Measurements from ENCODE around the gene TUBB. TPM values are rescaled to one million over a fixed set of nuclear protein-coding genes. Genes with fewer than 3 reads are reported as not detected.
A peak's percentile ranks its signal among the peaks of the same experiment; 100 is the strongest.

The TUBB gene
- total RNA-seq, 1 donor from 2014 or later: 537 TPM

DNA sequence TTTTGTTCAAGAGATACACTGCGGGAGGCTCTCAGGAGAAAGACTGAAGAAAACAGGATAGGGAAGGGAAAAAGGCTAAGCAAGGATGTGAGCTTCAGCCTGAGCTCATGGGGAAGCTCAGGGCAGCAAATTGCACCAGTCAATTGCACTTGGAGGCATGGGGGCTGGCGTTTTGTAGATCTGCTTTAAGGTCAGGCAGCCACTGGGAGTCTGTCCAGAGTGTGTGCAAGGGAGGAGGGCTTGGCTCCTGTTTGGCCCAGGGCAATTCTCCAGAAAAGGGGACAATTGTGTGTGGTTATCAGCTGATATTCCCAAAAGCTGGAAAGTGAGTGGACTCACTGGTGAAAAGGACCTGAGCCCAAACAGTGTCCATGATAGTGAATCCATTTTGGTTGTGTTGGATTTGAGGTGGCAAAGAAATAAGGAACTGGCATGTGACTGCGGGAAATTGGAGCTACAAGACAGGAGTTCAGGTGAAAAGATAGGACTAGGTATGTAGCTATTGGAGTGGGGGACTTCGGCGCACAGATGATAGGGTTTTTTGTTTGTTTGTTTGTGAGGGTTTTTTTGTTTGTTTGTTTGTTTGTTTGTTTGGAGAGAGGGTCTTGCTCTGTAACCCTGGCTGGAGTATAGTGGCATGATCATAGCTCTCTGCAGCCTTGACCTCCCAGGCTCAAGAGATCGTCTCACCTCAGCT lies 46.5 kb downstream of the TUBB start:
- Histone ChIP-seq H3K36me3 (no peaks in the 10 kb centered on the region), H3K27ac (no peak overlapping the region)

DNA sequence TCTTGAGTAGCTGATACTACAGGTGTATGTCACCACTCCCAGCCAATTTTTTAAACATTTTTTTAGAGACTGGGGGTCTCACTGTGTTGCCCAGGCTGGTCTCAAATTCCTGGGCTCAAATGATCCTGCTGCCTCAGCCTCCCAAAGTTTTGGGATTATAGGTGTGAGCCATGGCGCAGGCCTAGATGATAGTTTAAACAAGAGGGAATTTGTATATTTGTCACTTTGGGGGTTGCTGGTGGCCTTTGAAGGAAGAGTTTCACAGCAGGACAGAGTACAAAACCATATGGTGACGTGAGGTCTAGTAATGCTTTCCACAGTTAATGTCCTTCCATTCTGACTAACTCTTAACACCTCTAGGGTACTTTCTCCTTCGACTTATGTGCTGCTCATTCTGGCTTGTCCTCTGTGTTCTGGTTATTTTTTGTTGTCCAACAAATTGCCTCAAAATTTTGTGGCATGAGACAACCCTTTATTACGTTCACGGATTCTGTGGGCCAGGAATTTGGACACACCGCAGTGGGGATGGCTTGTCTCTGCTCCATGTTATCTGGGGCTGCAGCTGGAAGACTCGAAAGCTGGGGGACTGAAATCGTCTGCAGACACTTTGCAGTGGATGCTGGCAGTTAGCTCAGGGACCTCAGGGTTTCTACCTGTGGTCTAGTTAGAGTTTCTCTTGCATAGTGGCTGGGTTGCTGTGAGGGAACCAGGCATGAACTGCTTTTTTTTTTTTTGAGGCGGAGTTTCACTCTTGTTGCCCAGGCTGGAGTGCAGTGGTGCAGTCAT lies 47.2 kb downstream of the TUBB start:
- Histone ChIP-seq H3K9me3 (no peaks in the 10 kb centered on the region), H3K4me3 (no peak overlapping the region), H3K27ac (no peak overlapping the region), H3K4me1 (peaks cover 7 to 13% of the 10 kb centered on the region in 2 donors), H3K27me3 (no peaks in the 10 kb centered on the region), H3K36me3 (no peaks in the 10 kb centered on the region)
- intact Hi-C loops (cut with DNase I): no loop called here
- TF ChIP-seq, protein P1, sequence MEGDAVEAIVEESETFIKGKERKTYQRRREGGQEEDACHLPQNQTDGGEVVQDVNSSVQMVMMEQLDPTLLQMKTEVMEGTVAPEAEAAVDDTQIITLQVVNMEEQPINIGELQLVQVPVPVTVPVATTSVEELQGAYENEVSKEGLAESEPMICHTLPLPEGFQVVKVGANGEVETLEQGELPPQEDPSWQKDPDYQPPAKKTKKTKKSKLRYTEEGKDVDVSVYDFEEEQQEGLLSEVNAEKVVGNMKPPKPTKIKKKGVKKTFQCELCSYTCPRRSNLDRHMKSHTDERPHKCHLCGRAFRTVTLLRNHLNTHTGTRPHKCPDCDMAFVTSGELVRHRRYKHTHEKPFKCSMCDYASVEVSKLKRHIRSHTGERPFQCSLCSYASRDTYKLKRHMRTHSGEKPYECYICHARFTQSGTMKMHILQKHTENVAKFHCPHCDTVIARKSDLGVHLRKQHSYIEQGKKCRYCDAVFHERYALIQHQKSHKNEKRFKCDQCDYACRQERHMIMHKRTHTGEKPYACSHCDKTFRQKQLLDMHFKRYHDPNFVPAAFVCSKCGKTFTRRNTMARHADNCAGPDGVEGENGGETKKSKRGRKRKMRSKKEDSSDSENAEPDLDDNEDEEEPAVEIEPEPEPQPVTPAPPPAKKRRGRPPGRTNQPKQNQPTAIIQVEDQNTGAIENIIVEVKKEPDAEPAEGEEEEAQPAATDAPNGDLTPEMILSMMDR (IDR thresholded peaks at IDR 0.05): no peak
- no peak for DNase-seq (ENCODE audit: low spot score in 2 of 2)

More for the DNA sequence above, 46.5 kb downstream of the TUBB start:
- Histone ChIP-seq H3K9me3 (no peaks in the 10 kb centered on the region), H3K4me3 (no peak overlapping the region), H3K27me3 (no peaks in the 10 kb centered on the region), H3K4me1 (peaks cover 7 to 13% of the 10 kb centered on the region in 2 donors)
- DNase-seq (ENCODE audit: low spot score in 2 of 2): no peak
- intact Hi-C loops (cut with DNase I): no loop called here
- TF ChIP-seq, protein P1 (IDR thresholded peaks at IDR 0.05): no peak

- no peaks in the 10 kb centered on the region for H3K9me3 ChIP-seq
- no peaks in the 10 kb centered on the region for H3K36me3 ChIP-seq
- no peak overlapping the region for H3K27ac ChIP-seq
- no peak for DNase-seq (ENCODE audit: low spot score in 2 of 2)
- H3K4me1 ChIP-seq: peaks cover 7 to 13% of the 10 kb centered on the region in 2 donors
- intact Hi-C loops (cut with DNase I): no loop called here
- no peaks in the 10 kb centered on the region for H3K27me3 ChIP-seq
- H3K4me3 ChIP-seq: no peak overlapping the region
- TF ChIP-seq, protein P1 (IDR thresholded peaks at IDR 0.05): no peak
These were observed 47.8 kb downstream of the TUBB start for GRCh38 chr6:30767944-30768301.

DNA sequence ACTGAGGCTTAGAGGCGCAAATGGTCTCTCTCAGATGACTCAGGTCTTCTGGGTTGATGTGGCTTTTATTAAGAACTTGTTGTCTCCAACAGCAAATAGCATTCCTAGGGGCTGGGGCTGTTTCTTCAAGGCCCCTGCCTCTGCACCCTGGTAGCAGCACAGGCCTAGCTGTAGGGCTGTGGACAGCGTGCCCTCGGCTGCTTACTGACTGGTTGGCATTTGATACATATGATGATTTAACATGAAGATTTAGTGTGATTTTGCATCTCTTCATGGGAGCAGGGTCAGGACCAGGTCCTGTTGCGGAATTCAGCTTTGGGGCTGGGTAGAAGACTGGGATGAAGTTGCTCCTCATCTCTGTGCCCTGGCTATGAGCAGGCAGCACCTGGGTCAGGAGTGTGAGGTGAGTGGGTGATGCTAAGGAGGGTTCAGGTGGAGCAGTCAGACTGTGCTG lies 48.5 kb downstream of the TUBB start:
- no peak for DNase-seq (ENCODE audit: low spot score in 2 of 2)
- H3K36me3 ChIP-seq: no peaks in the 10 kb centered on the region
- intact Hi-C loops (cut with DNase I): loop anchor here (1.0 kb wide), 1 partner anchor 15 kb away; no protein-coding TSS in a partner anchor
- peak overlapping the region; percentile 42 to 73 for H3K27ac ChIP-seq
- peaks cover 7 to 13% of the 10 kb centered on the region in 2 donors for H3K4me1 ChIP-seq
- no peaks in the 10 kb centered on the region for H3K9me3 ChIP-seq
- no peaks in the 10 kb centered on the region for H3K27me3 ChIP-seq
- TF ChIP-seq, protein P1 (IDR thresholded peaks at IDR 0.05): no peak
- H3K4me3 ChIP-seq: no peak overlapping the region

DNA sequence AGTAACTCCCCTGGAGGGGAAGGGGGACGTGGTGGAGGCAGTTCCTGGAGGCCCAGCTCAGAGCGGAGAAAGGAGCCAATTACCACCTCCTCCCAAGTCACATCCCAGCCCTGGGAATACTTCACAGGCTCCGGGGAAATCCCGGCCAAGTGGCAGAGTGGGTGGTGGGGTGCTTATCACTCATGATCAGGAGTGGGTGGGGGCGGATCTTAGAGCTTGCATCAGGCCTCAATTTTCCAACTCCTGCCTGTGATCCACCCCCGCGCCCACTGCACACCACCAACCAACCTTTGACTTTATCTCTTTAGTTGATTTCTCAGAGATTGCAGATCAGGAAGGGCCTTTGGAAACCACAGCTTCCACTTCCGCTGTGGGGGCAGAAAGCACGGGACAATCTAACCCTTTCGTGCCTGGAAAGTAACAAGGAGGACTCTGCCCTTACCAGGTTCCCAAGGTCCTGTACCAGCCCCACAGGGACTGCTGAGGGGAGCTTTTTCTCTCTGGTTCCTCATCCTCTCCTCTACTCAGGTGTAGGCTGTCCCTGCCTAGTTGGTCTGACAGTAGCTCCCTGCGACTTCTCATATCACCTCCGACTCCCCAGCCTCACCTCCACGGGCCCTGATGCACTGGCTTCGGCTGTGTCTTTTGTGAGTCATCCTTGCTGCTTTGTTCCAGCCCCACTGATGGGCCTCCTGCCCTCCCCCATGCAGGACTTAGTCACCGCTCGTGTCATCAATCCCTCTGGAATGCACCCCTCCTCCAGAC lies 49.1 kb downstream of the TUBB start:
- Histone ChIP-seq H3K27me3 (no peaks in the 10 kb centered on the region), H3K27ac (peak overlapping the region; percentile 42 to 73), H3K9me3 (no peaks in the 10 kb centered on the region), H3K4me3 (no peak overlapping the region), H3K4me1 (peaks cover 7 to 10% of the 10 kb centered on the region in 2 donors), H3K36me3 (no peaks in the 10 kb centered on the region)
- TF ChIP-seq, protein P1 (IDR thresholded peaks at IDR 0.05): no peak
- intact Hi-C loops (cut with DNase I): loop anchor here (1.0 kb wide), 1 partner anchor 16 kb away; no protein-coding TSS in a partner anchor
- DNase-seq (ENCODE audit: low spot score in 2 of 2): peak; percentile 63 to 86
